ENCODE measurements around the gene KY. TPM values are rescaled to one million over a fixed set of nuclear protein-coding genes. Genes with fewer than 3 reads are reported as not detected.

The KY gene
- total RNA-seq, 1 experiment from 2014 or later, result 0.07 TPM

DNA sequence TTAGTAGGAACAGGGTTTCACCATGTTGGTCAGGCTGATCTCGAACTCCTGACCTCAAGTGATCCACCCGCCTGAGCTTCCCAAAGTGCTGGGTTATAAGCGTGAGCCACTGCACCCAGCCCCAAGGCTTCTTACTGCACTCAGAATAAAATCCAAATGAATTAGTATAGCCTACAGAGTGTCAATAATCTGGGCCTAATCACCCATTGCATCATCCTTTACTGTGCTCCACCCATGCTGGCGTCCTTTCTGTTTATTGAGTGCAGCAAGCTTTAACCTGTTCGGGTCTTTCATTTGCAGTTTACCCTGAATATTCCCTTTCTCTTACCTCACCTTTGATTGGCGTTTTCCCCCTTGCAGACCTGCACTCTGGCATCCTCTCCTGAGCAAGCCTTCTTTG, 87.2 kb downstream of the KY start:
- DNase-seq, result no peak

DNA sequence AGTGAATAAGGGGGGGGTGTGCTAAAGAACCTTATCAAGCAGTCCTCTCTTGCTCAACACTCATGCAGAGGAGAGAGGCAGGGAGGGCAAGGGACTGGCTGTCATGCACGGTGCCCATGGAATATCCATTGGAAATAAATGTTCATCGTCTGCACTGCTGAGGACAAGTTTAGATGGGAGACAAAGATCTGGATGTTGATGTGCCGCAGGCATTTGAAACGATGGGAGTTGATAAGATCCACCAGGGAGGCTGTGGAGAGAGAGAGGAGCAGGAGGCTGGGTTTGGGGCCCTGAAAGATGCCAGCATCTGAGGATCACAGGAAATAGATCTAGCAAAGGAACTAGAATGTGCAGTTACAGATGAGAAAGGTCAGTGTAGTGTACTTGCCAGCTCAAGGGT, 88.8 kb downstream of the KY start:
- Histone ChIP-seq H3K36me3 (replicated peaks; ENCODE audit: control insufficient read depth, insufficient read depth, low read length) (no peaks in the 10 kb centered on the region), H3K4me3 (ENCODE audit: insufficient read depth, low read depth, low read length) (no peak overlapping the region), H3K27me3 (ENCODE audit: control insufficient read depth, insufficient read depth, low read length) (no peaks in the 10 kb centered on the region)
- no peak for DNase-seq

More for the DNA sequence above, 87.2 kb downstream of the KY start:
- Histone ChIP-seq H3K4me3 (ENCODE audit: insufficient read depth, low read depth, low read length) (no peak overlapping the region), H3K27me3 (ENCODE audit: control insufficient read depth, insufficient read depth, low read length) (no peaks in the 10 kb centered on the region), H3K36me3 (replicated peaks; ENCODE audit: control insufficient read depth, insufficient read depth, low read length) (no peaks in the 10 kb centered on the region)

DNA sequence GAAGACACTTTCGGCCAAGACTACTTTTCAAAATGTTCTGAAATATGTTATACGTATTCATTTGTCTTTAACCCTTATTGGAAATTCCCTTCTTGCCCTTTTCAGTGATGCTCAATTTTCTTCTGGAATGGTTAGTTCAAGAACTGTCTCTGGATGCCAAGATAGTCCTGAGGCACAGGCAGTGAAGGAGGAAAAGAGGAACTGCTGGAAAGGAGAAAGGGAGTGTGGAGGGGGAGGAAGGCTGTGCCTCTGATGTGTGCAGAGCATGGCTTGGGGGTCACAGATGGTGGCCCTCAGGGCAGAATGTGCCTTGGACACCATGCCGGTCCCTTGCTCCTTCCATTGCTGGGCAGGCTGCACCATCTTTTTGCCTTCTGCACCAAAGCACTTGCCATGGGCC, 91.2 kb downstream of the KY start:
- Histone ChIP-seq H3K27me3 (ENCODE audit: control insufficient read depth, insufficient read depth, low read length) (no peaks in the 10 kb centered on the region), H3K4me3 (ENCODE audit: insufficient read depth, low read depth, low read length) (no peak overlapping the region), H3K36me3 (replicated peaks; ENCODE audit: control insufficient read depth, insufficient read depth, low read length) (no peaks in the 10 kb centered on the region)
- no peak for DNase-seq

Other genes starting within 250 kb of the KY start
- 44.7 and 49.1 TPM in 2 replicates for gene ANAPC13, start 165.0 kb downstream of the KY start, total RNA-seq (2014; rRNA removed; shearing (Covaris generic))
- gene CEP63, start 165.0 kb downstream of the KY start, total RNA-seq (2014; rRNA removed; shearing (Covaris generic)), result 13.7 and 21.4 TPM in 2 replicates
- 0.48 and 3.3 TPM in 2 replicates for gene EPHB1, start 144.2 kb upstream of the KY start, total RNA-seq (2014; rRNA removed; shearing (Covaris generic))